H1 (cell line): ENCODE measurements around the gene FAHD1.

Source experiments
- CTCF ChIP-seq, 3 experiments: IDR thresholded peaks; 1 replicate in 2 of 3; 2 replicates in 1 of 3; pipeline versions ENCODE4 v1.5.1 to v1.6.1; 2011; ENCODE audit warnings: low read length in 3 of 3, mild to moderate bottlenecking in 3 of 3, inconsistent platforms in 2 of 3, low read depth in 1 of 3, moderate library complexity in 1 of 3; ENCODE audit not compliant: insufficient read depth in 1 of 3; ENCODE audit errors: control extremely low read depth in 1 of 3
- EP300 ChIP-seq, 2 experiments: IDR thresholded peaks; 1 replicate in 1 of 2; 2 replicates in 1 of 2; pipeline ENCODE4 v1.6.1; 2011 to 2012; ENCODE audit warnings: low read depth in 2 of 2, low read length in 2 of 2, mild to moderate bottlenecking in 2 of 2, borderline replicate concordance in 1 of 2, inconsistent platforms in 1 of 2, moderate library complexity in 1 of 2
- PHF8 ChIP-seq: fragments of 200-600 bp; sonication (generic); conservative IDR thresholded peaks from 2 replicates; pipeline ENCODE4 v1.7.1; 2012; ENCODE audit warnings: low read depth, mild to moderate bottlenecking, inconsistent platforms, low read length, moderate library complexity
- POLR2A ChIP-seq, 2 experiments: IDR thresholded peaks; 1 replicate in 1 of 2; 2 replicates in 1 of 2; pipeline ENCODE4 v1.6.1; 2011; ENCODE audit warnings: low read depth in 2 of 2, low read length in 2 of 2, mild to moderate bottlenecking in 2 of 2; ENCODE audit errors: control extremely low read depth in 1 of 2
- POLR2AphosphoS5 ChIP-seq: IDR thresholded peaks from 2 replicates; pipeline ENCODE4 v1.6.1; 2011; ENCODE audit warnings: low read depth, low read length
- RAD21 ChIP-seq, 2 experiments: IDR thresholded peaks in 1 of 2; conservative IDR thresholded peaks in 1 of 2; 2 replicates each; pipeline ENCODE4 v1.6.1; 2011; ENCODE audit warnings: low read depth in 2 of 2, low read length in 2 of 2, improper control_type of control experiment in 1 of 2, inconsistent platforms in 1 of 2, mild to moderate bottlenecking in 1 of 2, moderate library complexity in 1 of 2

GRCh38 chr16:1863681-1864460 is 36.9 kb downstream of the FAHD1 start:
- TF ChIP-seq EP300 (IDR thresholded peaks at IDR 0.05; ENCODE audit: borderline replicate concordance in 1 of 2, low read depth in 2 of 2, low read length in 2 of 2) = no peak
- peak in 2 of 3 experiments; percentile 8 to 31; a peak in 3 of 4 replicates for TF ChIP-seq CTCF (IDR thresholded peaks at IDR 0.05; ENCODE audit: control extremely low read depth in 1 of 3, insufficient read depth in 1 of 3, low read depth in 1 of 3, low read length in 3 of 3)
- TF ChIP-seq POLR2A (IDR thresholded peaks at IDR 0.05; ENCODE audit: control extremely low read depth in 1 of 2, low read depth in 2 of 2, low read length in 2 of 2) = no peak
- TF ChIP-seq POLR2AphosphoS5 = no peak
- peak; percentile 45 to 58 for TF ChIP-seq RAD21 (IDR thresholded peaks at IDR 0.05 in 1 of 2, conservative IDR thresholded peaks at IDR 0.05 in 1 of 2; ENCODE audit: low read depth in 2 of 2, low read length in 2 of 2)
- no peak for TF ChIP-seq PHF8
